Heart right ventricle (tissue), 16 donors: Measurements from ENCODE around the gene TAGLN. TPM values are rescaled to one million over a fixed set of nuclear protein-coding genes. Genes with fewer than 3 reads are reported as not detected.

Source experiments
- ATAC-seq, 8 donors: fragments of 200-7000 bp; cut with Tn5 transposase; one replicate each; pipeline ENCODE4 v1.9.1; 2020; ENCODE audit warnings: mild to moderate bottlenecking in 8 of 8, moderate library complexity in 8 of 8, moderate number of reproducible peaks in 1 of 8
- DNase-seq, 2 donors: peaks; one replicate each; pipeline ENCODE4 v3.0.0-alpha.2; 2020
- H3K27ac ChIP-seq, 10 donors: fragments of 200-600 bp; sonication (generic) in 2 of 10; one replicate each; pipeline versions ENCODE4 v1.5.0 to v1.8.0; 2020 to 2022; ENCODE audit warnings: mild to moderate bottlenecking in 3 of 10
- H3K27me3 ChIP-seq, 7 donors: fragments of 200-600 bp; one replicate each; pipeline ENCODE4 v1.8.0; 2021 to 2022; ENCODE audit warnings: mild to moderate bottlenecking in 2 of 7
- H3K36me3 ChIP-seq, 9 donors: fragments of 200-600 bp; sonication (generic) in 1 of 9; one replicate each; pipeline versions ENCODE4 v1.5.0 to v1.8.0; 2020 to 2022; ENCODE audit warnings: mild to moderate bottlenecking in 2 of 9
- H3K4me1 ChIP-seq, 9 donors: fragments of 200-600 bp; sonication (generic) in 1 of 9; one replicate each; pipeline versions ENCODE4 v1.5.0 to v1.8.0; 2020 to 2022; ENCODE audit warnings: mild to moderate bottlenecking in 4 of 9
- H3K4me3 ChIP-seq, 10 donors: fragments of 200-600 bp; sonication (generic) in 2 of 10; one replicate each; pipeline versions ENCODE4 v1.5.0 to v1.8.0; 2020 to 2022; ENCODE audit warnings: mild to moderate bottlenecking in 7 of 10, moderate library complexity in 2 of 10
- H3K9me3 ChIP-seq, 11 donors: fragments of 200-600 bp in 10 of 11; sonication (generic) in 2 of 11; one replicate each; pipeline versions ENCODE4 v1.5.0 to v1.8.0; 2013 to 2022; ENCODE audit warnings: mild to moderate bottlenecking in 2 of 11, control low read depth in 1 of 11, moderate library complexity in 1 of 11
- CTCF ChIP-seq, 9 donors: fragments of 200-600 bp; sonication (generic) in 2 of 9; IDR thresholded peaks; one replicate each; pipeline versions ENCODE4 v1.5.0 to v1.8.0; 2021 to 2022; ENCODE audit warnings: antibody characterized with exemption in 9 of 9, mild to moderate bottlenecking in 5 of 9, moderate library complexity in 1 of 9
- WGBS, 2 donors: extraction: QIAGEN DNeasy Blood & Tissue Kit; methylation state at CpG; one replicate each; pipeline ENCODE4 v1.1.7; 2013; ENCODE audit warnings: inconsistent platforms in 1 of 2; 5-methylcytosine and 5-hydroxymethylcytosine counted together
- intact Hi-C, 10 donors: fragments of 100-400 bp; cut with DNase I; formaldehyde crosslinking; loops; one replicate each; pipeline versions ENCODE4 v1.11.1 to v1.14.2; 2022
- polyA plus RNA-seq, 2 donors: library from polyadenylated mRNA; stranded (reverse); fragments of 200-250 nt; gene quantifications; one replicate each; pipeline ENCODE4 v1.2.3, GENCODE V29; 2013
- total RNA-seq, 10 donors: library from RNA; stranded (reverse); fragmentation: NEBNext Ultra II Directional in 3 of 10; extraction: Animal tissue kit (Norgen Biotek cat#: 25700) in 3 of 10; gene quantifications; one replicate each; pipeline versions ENCODE4 v1.2.1 to v1.2.4, GENCODE V29; 2021 to 2023
- donor health status: Arrhythmogenic right ventricular cardiomyopathy.
- donor health status: ischemic (EF 13 %, LVEDD 7.1; RV severe dilation, severe dysfunction).
- donor health status: healthy with polysubstance abuse.
- donor health status: DM: no; HTN: yes; CAD: no.
- donor health status: DM: no; HTN: no; CAD: no.
- donor health status: ischemic (EF 25% LVEDD 6.9; RV normal size, moderate dysfunction).
- donor health status: ischemic (EF 25% LVEDD 5.7; RV mildly dilated, moderate dysfunction).
- donor health status: healthy.
- donor health status: DM: yes; HTN: yes; CAD: no.
- donor health status: Ischemic cardiomyopathy.
- donor health status: ischemic (EF 35%, LVEDD 5.7; RV mildly dilated, moderate dysfunction).
- donor health status: nonischemic (EF 11% LVEDD 7.7; RV severe dilation, severe dysfunction).
- donor health status: DM: yes; HTN: yes; CAD: no.
- donor health status: PGD.
- donor health status: ischemic (EF 29% LVEDD 5.4; RV normal size, mild dysfunction).
- donor health status: nonischemic (EF 23%, LVEDD 6.1; RV moderate dilation, normal function).

The TAGLN gene
- total and polyA plus RNA-seq, 12 donors: 71.7 to 883 (median 108) TPM

- no peaks in the 10 kb centered on the region for H3K27me3 ChIP-seq
- WGBS, 2 donors: 0% methylated on average over 55 to 94 of the region's 94 CpGs
- intact Hi-C loops: loop anchor here in 4 of 10 donors (2.0 to 10.0 kb wide), 5 partner anchors 83 to 445 kb away; partner anchors contain the start of genes BACE1 (in 3 of the 4) and ZPR1 (in 1 of the 4)
- ATAC-seq: peak; percentile 81 to 93 (median 88)
- H3K9me3 ChIP-seq: no peaks in the 10 kb centered on the region
- peak within 1 kb of the TSS; percentile 96 to 100 (median 98) for H3K27ac ChIP-seq
- H3K4me3 ChIP-seq: peak within 1 kb of the TSS; percentile 51 to 100 (median 82)
- DNase-seq: peak; percentile 79 to 84
- H3K4me1 ChIP-seq: peaks cover 8 to 34% (median 30%) of the 10 kb centered on the region in 9 donors
- peaks cover 0 to 48% (median 28%) of the 10 kb centered on the region in 9 donors for H3K36me3 ChIP-seq
- TF ChIP-seq CTCF (IDR thresholded peaks at IDR 0.05): peak; percentile 78 to 99 (median 94)
Observed at GRCh38 chr11:117232092-117232878, 33.1 kb downstream of the TAGLN start, which contains the start of gene RNF214. TSS of gene RNF214 (plus strand) at chr11:117232671. CDS start at chr11:117234273, 1,602 bp downstream.

GRCh38 chr11:117232911-117233409, 33.8 kb downstream of the TAGLN start:
- DNase-seq: peak in 1 of 2 donors; percentile 21
- H3K9me3 ChIP-seq: no peaks in the 10 kb centered on the region
- peaks cover 8 to 34% (median 30%) of the 10 kb centered on the region in 9 donors for H3K4me1 ChIP-seq
- peaks cover 0 to 45% (median 21%) of the 10 kb centered on the region in 9 donors for H3K36me3 ChIP-seq
- TF ChIP-seq CTCF (IDR thresholded peaks at IDR 0.05): no peak
- intact Hi-C loops: loop anchor here in 4 of 10 donors (2.0 to 10.0 kb wide), 5 partner anchors 82 to 446 kb away; partner anchors contain the start of genes BACE1 (in 3 of the 4) and ZPR1 (in 1 of the 4)
- H3K27me3 ChIP-seq: no peaks in the 10 kb centered on the region
- H3K4me3 ChIP-seq: peak overlapping the region; percentile 51 to 100 (median 82)
- WGBS, 2 donors: 1 to 2% methylated on average over 23 to 27 of the region's 27 CpGs
- peak overlapping the region; percentile 96 to 100 (median 98) for H3K27ac ChIP-seq
- ATAC-seq: peak in 7 of 8 donors; percentile 13 to 65 (median 30)

- WGBS, 2 donors: 95 to 96% methylated on average over 5 of the region's 5 CpGs
- H3K36me3 ChIP-seq: peaks cover 0 to 74% (median 23%) of the 10 kb centered on the region in 9 donors
- TF ChIP-seq CTCF (IDR thresholded peaks at IDR 0.05): no peak
- no peak for ATAC-seq
- no peaks in the 10 kb centered on the region for H3K9me3 ChIP-seq
- H3K27me3 ChIP-seq: no peaks in the 10 kb centered on the region
- H3K4me3 ChIP-seq: no peak overlapping the region
- H3K27ac ChIP-seq: no peak overlapping the region
- H3K4me1 ChIP-seq: peaks cover 0 to 14% (median 10%) of the 10 kb centered on the region in 9 donors
- intact Hi-C loops: loop anchor here in 1 of 10 donors (10.0 kb wide), 1 partner anchor 77 kb away; the partner anchor contains the start of gene BACE1
- no peak for DNase-seq
Observed at GRCh38 chr11:117238221-117238620, 39.1 kb downstream of the TAGLN start.

- Histone ChIP-seq H3K9me3 (no peaks in the 10 kb centered on the region), H3K4me1 (peaks cover 0 to 4% (median 1%) of the 10 kb centered on the region in 9 donors), H3K27ac (no peak overlapping the region), H3K27me3 (no peaks in the 10 kb centered on the region), H3K4me3 (no peak overlapping the region), H3K36me3 (peaks cover 0 to 85% (median 23%) of the 10 kb centered on the region in 9 donors)
- intact Hi-C loops: loop anchor here in 1 of 10 donors (10.0 kb wide), 1 partner anchor 76 kb away; the partner anchor contains the start of gene BACE1
- DNase-seq (no peak), ATAC-seq (no peak)
- TF ChIP-seq CTCF (IDR thresholded peaks at IDR 0.05): no peak
- 85% methylated on average over 6 of the region's 6 CpGs for whole genome bisulfite sequencing, 2 donors
Observed at GRCh38 chr11:117239295-117239694, 40.1 kb downstream of the TAGLN start.
